ENCODE measurements around the gene ARRDC4.
"Not testable (repeated sequence)": the region's sequence is repeated elsewhere in the genome, so short reads cannot be mapped to it uniquely, and the experiment has no call there.

The ARRDC4 gene

GRCh38 chr15:97963779-97964178 lies 3.3 kb downstream of the ARRDC4 start:
- DNase-seq (ENCODE audit: insufficient read length, low spot score): no peak
- FAIRE-seq: no peak

- no peak for FAIRE-seq
- no peak for DNase-seq (ENCODE audit: insufficient read length, low spot score)
Measured at GRCh38 chr15:97966246-97966645, 5.7 kb downstream of the ARRDC4 start.

- no peak for FAIRE-seq
- no peak for DNase-seq (ENCODE audit: insufficient read length, low spot score)
Measured at GRCh38 chr15:97966924-97967620, 6.6 kb downstream of the ARRDC4 start.

GRCh38 chr15:97967881-97968280 lies 7.4 kb downstream of the ARRDC4 start:
- DNase-seq (ENCODE audit: insufficient read length, low spot score) (no peak), FAIRE-seq (no peak)

- no peak for DNase-seq (ENCODE audit: insufficient read length, low spot score)
- FAIRE-seq: no peak
Measured at GRCh38 chr15:97968380-97968779, 7.9 kb downstream of the ARRDC4 start.

GRCh38 chr15:97972366-97972765 lies 11.9 kb downstream of the ARRDC4 start:
- DNase-seq (ENCODE audit: insufficient read length, low spot score) (no peak), FAIRE-seq (no peak)

GRCh38 chr15:97976129-97976528 lies 15.6 kb downstream of the ARRDC4 start:
- DNase-seq (ENCODE audit: insufficient read length, low spot score): no peak
- no peak for FAIRE-seq

GRCh38 chr15:97976766-97977503 lies 16.4 kb downstream of the ARRDC4 start:
- DNase-seq (ENCODE audit: insufficient read length, low spot score): no peak
- no peak for FAIRE-seq

GRCh38 chr15:97977734-97978133 lies 17.2 kb downstream of the ARRDC4 start:
- FAIRE-seq (no peak), DNase-seq (ENCODE audit: insufficient read length, low spot score) (no peak)

GRCh38 chr15:97978401-97979139 lies 18.1 kb downstream of the ARRDC4 start:
- DNase-seq (ENCODE audit: insufficient read length, low spot score) (no peak), FAIRE-seq (no peak)

- FAIRE-seq: no peak
- no peak for DNase-seq (ENCODE audit: insufficient read length, low spot score)
Measured at GRCh38 chr15:97979140-97979520, 18.6 kb downstream of the ARRDC4 start.

GRCh38 chr15:97981058-97981457 lies 20.6 kb downstream of the ARRDC4 start:
- FAIRE-seq (no peak), DNase-seq (ENCODE audit: insufficient read length, low spot score) (no peak)

GRCh38 chr15:97981758-97982157 lies 21.3 kb downstream of the ARRDC4 start:
- DNase-seq (ENCODE audit: insufficient read length, low spot score) (no peak), FAIRE-seq (no peak)

GRCh38 chr15:97984157-97984556 lies 23.7 kb downstream of the ARRDC4 start:
- FAIRE-seq (no peak), DNase-seq (ENCODE audit: insufficient read length, low spot score) (no peak)

- DNase-seq (ENCODE audit: insufficient read length, low spot score); FAIRE-seq: not testable (repeated sequence)
Measured at GRCh38 chr15:97985979-97986378, 25.5 kb downstream of the ARRDC4 start.

GRCh38 chr15:97986781-97987180 lies 26.3 kb downstream of the ARRDC4 start:
- no peak for DNase-seq (ENCODE audit: insufficient read length, low spot score)
- no peak for FAIRE-seq

- FAIRE-seq: no peak
- DNase-seq (ENCODE audit: insufficient read length, low spot score): no peak
Measured at GRCh38 chr15:97989299-97989698, 28.8 kb downstream of the ARRDC4 start.

- FAIRE-seq: no peak
- no peak for DNase-seq (ENCODE audit: insufficient read length, low spot score)
Measured at GRCh38 chr15:97991972-97992541, 31.6 kb downstream of the ARRDC4 start.

GRCh38 chr15:97992823-97993222 lies 32.3 kb downstream of the ARRDC4 start:
- DNase-seq (ENCODE audit: insufficient read length, low spot score) (no peak), FAIRE-seq (no peak)

GRCh38 chr15:97993310-97993738 lies 32.8 kb downstream of the ARRDC4 start:
- DNase-seq (ENCODE audit: insufficient read length, low spot score): no peak
- no peak for FAIRE-seq

GRCh38 chr15:97994236-97994635 lies 33.7 kb downstream of the ARRDC4 start:
- FAIRE-seq (no peak), DNase-seq (ENCODE audit: insufficient read length, low spot score) (no peak)

Data from GM19239 (cell line).